Activated T-helper 1 cell treated with anti-CD3 and anti-CD28 coated beads, Interleukin-12 subunit alpha, Interleukin-12 subunit beta, Interleukin-2, Interleukin-4 antibody, amounts not matched to agents 30 ng/mL and 10 ng/mL and 1 ng/mL, durations not matched to agents 14 hours and 24 hours and 36 hours (primary cell): ENCODE data around the gene TENM4. TPM values are rescaled to one million over a fixed set of nuclear protein-coding genes. Genes with fewer than 3 reads are reported as not detected.
A peak's percentile ranks its signal among the peaks of the same experiment; 100 is the strongest.

Source experiments
- DNase-seq: peaks from one replicate; pipeline ENCODE4 v3.0.0; 2021; ENCODE audit warnings: low spot score
- H3K27ac Mint-ChIP-seq: one replicate; pipeline ENCODE4 v1.8.0; 2021; ENCODE audit warnings: mild to moderate bottlenecking, mixed read lengths
- H3K27me3 Mint-ChIP-seq: one replicate; pipeline ENCODE4 v1.8.0; 2022; ENCODE audit warnings: mild to moderate bottlenecking, moderate library complexity, mixed read lengths; ENCODE audit not compliant: insufficient read depth
- H3K36me3 Mint-ChIP-seq: one replicate; pipeline ENCODE4 v1.8.0; 2021; ENCODE audit warnings: low read depth, mixed read lengths
- H3K4me1 Mint-ChIP-seq: one replicate; pipeline ENCODE4 v1.8.0; 2021; ENCODE audit warnings: low read depth, mixed read lengths
- H3K4me3 Mint-ChIP-seq: one replicate; pipeline ENCODE4 v1.8.0; 2021; ENCODE audit warnings: mild to moderate bottlenecking, moderate library complexity, mixed read lengths
- H3K9me3 Mint-ChIP-seq: one replicate; pipeline ENCODE4 v1.8.0; 2021; ENCODE audit warnings: mixed read lengths
- intact Hi-C: fragments of 100-400 bp; cut with micrococcal nuclease; formaldehyde crosslinking; loops from one replicate; pipeline ENCODE4 v1.15.1; 2024
- total RNA-seq: library from RNA; stranded (reverse); gene quantifications from 2 replicates; pipeline ENCODE4 v1.2.3, GENCODE V29; 2022

The TENM4 gene
- total RNA-seq, 1 donor from 2014 or later, result 0.03 TPM

- DNase-seq, result peak; percentile 14
- no peaks in the 10 kb centered on the region for H3K4me1 Mint-ChIP-seq
- no peak overlapping the region for H3K27ac Mint-ChIP-seq
- intact Hi-C loops, result loop anchor here (1.0 to 10.0 kb wide), 2 partner anchors 70 to 359 kb away; no protein-coding TSS in a partner anchor
- no peaks in the 10 kb centered on the region for H3K36me3 Mint-ChIP-seq
- peaks cover 2% of the 10 kb centered on the region for H3K27me3 Mint-ChIP-seq
- no peak overlapping the region for H3K4me3 Mint-ChIP-seq
- no peaks in the 10 kb centered on the region for H3K9me3 Mint-ChIP-seq
These were observed 725.1 kb downstream of the TENM4 start for GRCh38 chr11:78715639-78716311.

GRCh38 chr11:78714539-78714938, 726.3 kb downstream of the TENM4 start:
- intact Hi-C loops, result loop anchor here (10.0 kb wide), 1 partner anchor 360 kb away; no protein-coding TSS in a partner anchor
- Mint-ChIP-seq H3K36me3 (no peaks in the 10 kb centered on the region), H3K9me3 (no peaks in the 10 kb centered on the region), H3K27me3 (peaks cover 2% of the 10 kb centered on the region), H3K27ac (no peak overlapping the region), H3K4me3 (no peak overlapping the region), H3K4me1 (no peaks in the 10 kb centered on the region)
- no peak for DNase-seq

DNA sequence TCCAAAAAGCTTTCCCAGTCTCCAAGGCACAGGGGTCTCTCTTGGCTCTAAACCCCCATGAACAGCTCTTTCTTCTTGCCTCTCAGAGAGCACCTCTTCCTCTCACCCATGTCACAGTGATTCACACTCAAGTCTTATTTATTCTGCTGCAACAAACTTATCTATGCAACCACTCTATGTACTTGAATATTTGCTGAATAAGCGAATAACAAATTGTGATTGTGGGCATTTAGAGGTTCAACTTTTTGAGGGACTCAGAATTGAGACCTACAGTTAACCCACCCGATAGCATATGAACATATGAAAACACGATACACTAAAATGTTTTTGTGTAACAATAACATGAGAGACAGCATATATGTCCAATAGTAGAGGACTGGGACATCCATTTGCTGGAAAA, 729.1 kb downstream of the TENM4 start:
- no peaks in the 10 kb centered on the region for H3K27me3 Mint-ChIP-seq

DNA sequence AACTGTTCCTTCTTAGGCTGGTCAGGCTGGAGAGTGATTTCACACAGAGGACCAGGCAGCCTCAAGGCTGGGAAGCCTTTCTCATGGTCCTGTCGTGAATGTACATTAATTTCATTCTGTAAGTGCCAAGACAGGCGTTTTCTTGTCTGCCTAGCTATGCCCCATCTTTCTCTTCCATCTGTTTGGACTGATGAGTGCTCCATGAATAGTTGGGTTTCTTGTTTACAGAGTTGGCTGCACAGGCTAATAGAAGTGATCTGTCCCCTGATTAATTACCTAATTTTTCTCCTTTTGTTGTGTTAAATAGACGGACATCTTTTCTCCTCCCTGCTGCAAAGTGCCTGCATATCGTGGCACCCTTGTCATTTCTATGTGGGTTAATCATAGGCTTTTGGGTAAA, 730.4 kb downstream of the TENM4 start:
- intact Hi-C loops, result loop anchor here (10.0 kb wide), 1 partner anchor 364 kb away; no protein-coding TSS in a partner anchor
- Mint-ChIP-seq H3K4me1 (no peaks in the 10 kb centered on the region), H3K36me3 (no peaks in the 10 kb centered on the region), H3K27ac (no peak overlapping the region), H3K4me3 (no peak overlapping the region), H3K27me3 (peaks cover under 1% of the 10 kb centered on the region), H3K9me3 (no peaks in the 10 kb centered on the region)
- no peak for DNase-seq

More for the DNA sequence above, 729.1 kb downstream of the TENM4 start:
- no peak overlapping the region for H3K27ac Mint-ChIP-seq
- no peak overlapping the region for H3K4me3 Mint-ChIP-seq
- H3K36me3 Mint-ChIP-seq, result no peaks in the 10 kb centered on the region
- DNase-seq, result no peak
- H3K9me3 Mint-ChIP-seq, result no peaks in the 10 kb centered on the region
- H3K4me1 Mint-ChIP-seq, result no peaks in the 10 kb centered on the region
- intact Hi-C loops, result loop anchor here (10.0 kb wide), 1 partner anchor 363 kb away; no protein-coding TSS in a partner anchor

DNA sequence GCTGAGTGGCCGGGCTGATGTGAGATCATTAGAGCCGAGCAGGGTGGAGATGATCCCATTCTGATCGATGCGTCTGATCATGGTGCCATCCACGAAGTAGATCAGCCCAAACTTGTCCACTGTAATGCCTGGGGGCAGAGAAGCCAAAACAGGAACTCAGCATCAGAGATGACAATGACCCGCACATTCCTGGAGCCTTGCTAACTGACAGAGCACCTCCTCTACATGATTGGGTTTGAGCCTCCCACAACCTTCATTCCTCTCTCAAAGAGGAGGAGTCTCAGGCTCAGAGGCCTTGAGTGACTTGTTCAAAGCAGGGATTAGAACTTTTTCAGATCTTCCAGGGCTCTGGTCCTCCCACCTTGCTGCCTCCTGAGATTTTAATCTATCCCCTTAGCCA, 732.4 kb downstream of the TENM4 start:
- H3K9me3 Mint-ChIP-seq, result no peaks in the 10 kb centered on the region
- H3K36me3 Mint-ChIP-seq, result no peaks in the 10 kb centered on the region
- H3K4me3 Mint-ChIP-seq, result no peak overlapping the region
- no peak for DNase-seq
- intact Hi-C loops, result no loop called here
- H3K27ac Mint-ChIP-seq, result no peak overlapping the region
- no peaks in the 10 kb centered on the region for H3K4me1 Mint-ChIP-seq
- peaks cover 2% of the 10 kb centered on the region for H3K27me3 Mint-ChIP-seq

DNA sequence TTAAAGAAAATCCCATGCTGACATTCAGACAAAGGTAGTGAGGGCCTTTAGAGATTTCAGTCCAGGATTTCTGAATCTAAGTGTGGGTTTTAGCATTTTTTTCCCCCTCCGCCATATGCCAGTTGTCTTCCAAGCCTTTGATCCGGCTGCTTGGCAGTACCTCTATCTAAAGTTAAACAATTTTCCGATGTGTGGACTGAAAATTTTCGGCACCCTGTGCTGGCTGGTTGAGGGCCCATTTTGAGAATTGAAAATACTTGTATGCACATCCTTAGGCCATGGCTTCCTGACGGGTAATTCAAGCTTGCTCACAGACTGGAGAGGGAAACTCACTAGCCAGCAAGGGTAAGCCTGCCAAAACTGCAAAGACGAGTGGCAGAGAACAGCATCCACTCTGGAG, 734.3 kb downstream of the TENM4 start:
- no peak for DNase-seq
- Mint-ChIP-seq H3K36me3 (no peaks in the 10 kb centered on the region), H3K4me3 (no peak overlapping the region), H3K4me1 (no peaks in the 10 kb centered on the region), H3K9me3 (no peaks in the 10 kb centered on the region), H3K27me3 (peaks cover 2% of the 10 kb centered on the region), H3K27ac (no peak overlapping the region)
- intact Hi-C loops, result no loop called here

DNA sequence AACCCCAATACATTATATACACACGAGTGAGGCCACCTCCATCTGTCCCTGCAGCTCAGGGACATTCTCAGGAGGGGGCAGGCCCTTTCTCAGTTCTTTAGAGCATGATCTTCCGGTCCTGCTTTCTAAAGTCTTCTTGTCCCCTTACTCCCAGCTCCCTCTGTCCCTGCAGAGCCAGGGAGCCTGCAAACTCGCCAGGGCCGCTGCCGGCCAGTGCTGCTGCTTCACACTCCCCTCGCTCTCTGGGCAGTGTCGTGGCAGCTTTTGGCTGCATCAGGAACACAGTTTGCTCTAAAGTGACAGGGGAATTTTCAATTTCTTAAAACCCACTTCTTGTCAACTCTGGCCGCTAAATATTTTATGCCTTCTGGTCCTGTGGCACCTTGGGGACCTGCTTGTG, 736.0 kb downstream of the TENM4 start:
- no peaks in the 10 kb centered on the region for H3K36me3 Mint-ChIP-seq

GRCh38 chr11:78699609-78700135, 741.2 kb downstream of the TENM4 start:
- Mint-ChIP-seq H3K9me3 (no peaks in the 10 kb centered on the region), H3K36me3 (no peaks in the 10 kb centered on the region), H3K4me1 (no peaks in the 10 kb centered on the region), H3K27me3 (peaks cover 4% of the 10 kb centered on the region), H3K4me3 (no peak overlapping the region), H3K27ac (no peak overlapping the region)
- intact Hi-C loops, result no loop called here
- no peak for DNase-seq

More for the DNA sequence above, 736.0 kb downstream of the TENM4 start:
- intact Hi-C loops, result no loop called here
- no peaks in the 10 kb centered on the region for H3K4me1 Mint-ChIP-seq
- peaks cover 2% of the 10 kb centered on the region for H3K27me3 Mint-ChIP-seq
- no peaks in the 10 kb centered on the region for H3K9me3 Mint-ChIP-seq
- no peak overlapping the region for H3K4me3 Mint-ChIP-seq
- no peak overlapping the region for H3K27ac Mint-ChIP-seq
- DNase-seq, result no peak

GRCh38 chr11:78698612-78699011, 742.2 kb downstream of the TENM4 start:
- Mint-ChIP-seq H3K9me3 (no peaks in the 10 kb centered on the region), H3K4me1 (no peaks in the 10 kb centered on the region), H3K27me3 (peaks cover 4% of the 10 kb centered on the region), H3K27ac (peak overlapping the region; percentile 59), H3K36me3 (no peaks in the 10 kb centered on the region), H3K4me3 (no peak overlapping the region)
- intact Hi-C loops, result no loop called here
- DNase-seq, result no peak

DNA sequence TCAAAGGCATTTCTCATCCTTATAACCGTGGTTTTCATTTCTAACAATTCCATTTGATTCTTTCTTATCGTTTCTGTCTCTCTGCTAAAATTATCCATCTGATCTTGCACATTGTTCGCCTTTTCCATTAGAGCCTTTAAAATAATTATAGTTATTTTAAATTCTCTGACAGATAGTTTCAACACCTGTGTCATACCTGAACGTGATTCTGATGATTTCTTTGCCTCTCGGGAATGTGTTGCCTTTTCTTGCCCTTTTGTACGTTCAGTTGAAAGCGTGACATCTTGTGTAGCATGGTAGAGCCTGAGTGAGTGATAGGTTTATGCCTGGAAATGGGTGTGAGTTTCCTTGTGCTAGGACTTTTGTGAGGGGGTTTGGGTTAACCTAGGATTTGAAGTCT, 744.7 kb downstream of the TENM4 start:
- Mint-ChIP-seq H3K27ac (no peak overlapping the region), H3K4me3 (no peak overlapping the region), H3K36me3 (no peaks in the 10 kb centered on the region), H3K9me3 (no peaks in the 10 kb centered on the region), H3K27me3 (peaks cover 6% of the 10 kb centered on the region), H3K4me1 (no peaks in the 10 kb centered on the region)
- DNase-seq, result no peak
- intact Hi-C loops, result no loop called here

- no peak for DNase-seq
- no peak overlapping the region for H3K4me3 Mint-ChIP-seq
- no peaks in the 10 kb centered on the region for H3K4me1 Mint-ChIP-seq
- intact Hi-C loops, result no loop called here
- peaks cover 8% of the 10 kb centered on the region for H3K27me3 Mint-ChIP-seq
- no peaks in the 10 kb centered on the region for H3K36me3 Mint-ChIP-seq
- H3K9me3 Mint-ChIP-seq, result no peaks in the 10 kb centered on the region
- no peak overlapping the region for H3K27ac Mint-ChIP-seq
These were observed 746.7 kb downstream of the TENM4 start for GRCh38 chr11:78694152-78694551.

- Mint-ChIP-seq H3K4me3 (no peak overlapping the region), H3K36me3 (no peaks in the 10 kb centered on the region)
These were observed 749.6 kb downstream of the TENM4 start for GRCh38 chr11:78691215-78691614.

GRCh38 chr11:78690352-78690987, 750.4 kb downstream of the TENM4 start:
- Mint-ChIP-seq H3K4me1 (no peaks in the 10 kb centered on the region), H3K9me3 (no peaks in the 10 kb centered on the region), H3K27me3 (peaks cover 3% of the 10 kb centered on the region), H3K36me3 (no peaks in the 10 kb centered on the region), H3K27ac (no peak overlapping the region), H3K4me3 (no peak overlapping the region)
- no peak for DNase-seq
- intact Hi-C loops, result no loop called here

More at GRCh38 chr11:78691215-78691614, 749.6 kb downstream of the TENM4 start:
- H3K4me1 Mint-ChIP-seq, result no peaks in the 10 kb centered on the region
- intact Hi-C loops, result no loop called here
- H3K27ac Mint-ChIP-seq, result no peak overlapping the region
- no peaks in the 10 kb centered on the region for H3K9me3 Mint-ChIP-seq
- no peak for DNase-seq
- peaks cover 5% of the 10 kb centered on the region for H3K27me3 Mint-ChIP-seq
